NCI-H1105 (cell line): Measurements from ENCODE around the gene ADCYAP1.

Experiments used
- DNase-seq: peaks from one replicate; lab custom pipeline; 2025; lab: John Stamatoyannopoulos, UW

ADCYAP1 gene

DNA sequence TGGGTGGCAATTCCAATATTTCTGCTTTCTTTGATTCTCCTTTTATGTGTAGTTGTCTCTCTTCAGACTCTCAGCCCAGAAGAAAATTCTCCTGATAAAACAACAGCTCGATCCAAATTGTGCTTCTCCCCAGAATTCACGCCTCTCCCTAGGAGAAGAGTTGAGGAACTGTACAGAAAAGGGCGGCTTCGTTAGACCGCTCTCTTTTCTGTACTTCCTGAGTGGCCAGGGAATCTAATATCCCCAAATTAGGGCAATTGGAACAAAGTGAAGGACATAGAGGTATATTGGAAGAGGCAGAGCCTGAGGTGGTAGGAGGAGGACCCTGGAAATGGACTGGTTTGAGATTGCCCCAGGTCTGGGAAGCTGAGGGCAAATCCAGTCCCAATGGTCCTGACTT is 5.6 kb downstream of the ADCYAP1 start:
- DNase-seq = no peak

DNA sequence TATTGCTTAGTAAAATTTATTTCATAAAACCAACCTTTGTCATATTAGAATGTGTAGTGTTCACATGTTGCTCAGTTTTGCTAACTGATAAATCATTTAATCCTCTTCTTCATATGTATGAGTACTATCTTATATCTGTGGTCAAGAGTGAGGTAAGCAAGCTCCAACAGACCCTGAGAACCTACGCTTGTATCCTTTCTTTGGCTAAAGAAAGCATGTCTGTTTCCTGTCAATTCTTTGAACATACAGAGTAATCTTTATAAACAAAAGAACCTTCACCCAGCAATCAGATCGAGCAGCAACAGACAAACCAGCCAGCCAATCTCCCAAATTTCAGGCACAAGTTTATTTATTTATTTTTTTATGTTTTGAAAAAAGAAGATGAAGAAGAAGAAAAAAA is 6.4 kb downstream of the ADCYAP1 start:
- no peak for DNase-seq

DNA sequence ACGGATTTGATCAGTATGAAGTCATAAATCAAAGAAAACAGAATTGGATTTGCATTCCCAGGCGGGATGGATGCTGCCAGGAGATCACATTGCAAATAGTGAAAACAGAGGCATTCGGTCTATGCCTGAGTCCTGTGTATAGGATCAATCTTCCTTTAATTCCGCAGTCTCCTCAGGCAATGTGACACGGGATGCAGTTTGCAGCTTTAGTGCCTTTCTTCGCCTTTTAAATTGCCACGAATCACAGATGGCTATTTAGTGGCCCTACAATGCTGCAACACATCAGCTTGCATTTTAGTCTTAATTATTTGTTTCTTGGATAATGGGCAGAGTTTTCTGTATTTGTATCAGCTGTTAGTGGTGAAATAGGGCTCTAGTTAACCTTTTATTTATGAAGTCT is 6.8 kb downstream of the ADCYAP1 start:
- DNase-seq = no peak

DNA sequence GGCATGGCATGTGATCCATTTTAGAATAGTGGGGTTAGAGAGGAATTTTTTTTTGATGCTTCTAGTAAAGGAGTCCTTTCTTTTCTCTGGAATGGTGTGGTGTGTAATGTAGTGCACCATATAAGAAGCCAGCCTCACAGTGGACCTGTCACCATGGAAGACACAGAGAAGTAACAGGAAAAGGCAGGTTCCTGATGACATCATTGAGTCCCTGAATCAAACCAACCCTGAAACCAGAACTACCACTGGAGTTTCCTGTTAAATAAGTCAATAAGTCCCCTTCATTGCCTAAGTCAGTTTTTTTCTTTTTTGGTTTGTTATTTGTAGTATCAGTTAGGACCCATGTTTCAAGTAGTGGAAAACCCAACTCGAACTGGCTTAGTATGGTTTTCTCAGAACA is 11.9 kb downstream of the ADCYAP1 start:
- DNase-seq = no peak

- no peak for DNase-seq
These were observed 14.4 kb downstream of the ADCYAP1 start for GRCh38 chr18:919078-919477.

DNA sequence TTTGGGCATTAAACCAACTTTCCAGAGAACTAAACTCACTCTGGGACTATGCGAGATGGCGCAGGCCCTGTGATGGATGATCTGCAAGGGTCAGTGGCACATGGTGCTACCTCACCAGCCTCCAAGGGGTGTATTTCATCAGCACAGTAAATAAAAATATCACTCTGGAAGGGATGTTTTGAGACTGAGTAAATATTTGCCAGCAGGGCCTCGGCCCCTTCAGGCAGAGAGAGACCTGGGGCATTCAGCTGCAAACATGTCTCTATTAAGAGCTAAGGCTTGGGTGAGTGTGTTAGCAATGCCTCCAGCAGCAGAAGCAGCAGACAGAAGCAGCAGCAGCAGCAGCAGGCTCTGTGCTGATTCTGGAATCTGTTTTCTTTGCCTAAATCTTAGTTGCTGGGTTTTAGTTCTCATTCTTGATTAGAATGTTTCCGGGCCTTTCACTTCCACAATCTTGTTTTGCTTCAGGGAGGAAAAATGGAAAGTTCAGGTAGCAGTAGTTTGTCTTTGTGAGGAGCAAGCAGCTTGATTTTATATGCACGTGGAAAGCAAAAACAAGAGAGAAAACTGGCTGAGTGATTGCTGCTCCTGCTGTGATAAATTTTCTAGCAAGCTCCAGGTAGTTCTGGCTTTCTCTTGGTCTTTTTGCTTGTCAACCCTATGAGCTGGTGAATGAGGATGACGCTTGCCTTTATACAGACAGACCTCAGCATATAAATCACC is 18.6 kb downstream of the ADCYAP1 start:
- DNase-seq = no peak

- DNase-seq = no peak
These were observed 20.3 kb downstream of the ADCYAP1 start for GRCh38 chr18:924987-925386.

DNA sequence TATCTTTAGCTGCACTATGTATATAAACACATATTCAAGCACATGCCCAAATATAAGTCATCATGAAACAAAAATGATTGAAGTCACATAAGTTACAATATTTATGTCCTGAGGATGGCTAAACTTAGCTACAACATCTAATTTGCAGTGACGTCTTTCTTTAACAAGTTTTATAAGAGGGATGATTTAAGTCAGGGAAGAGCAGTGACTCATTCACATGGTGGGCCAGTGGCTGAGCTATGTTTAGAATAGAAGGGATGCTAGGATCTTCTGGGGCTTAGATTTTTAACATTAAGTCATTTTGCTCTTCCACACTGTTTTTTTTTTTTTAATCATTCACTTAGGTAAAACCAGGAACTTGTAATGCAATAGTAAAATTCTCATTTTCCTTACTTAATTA is 22.3 kb downstream of the ADCYAP1 start:
- DNase-seq = no peak

DNA sequence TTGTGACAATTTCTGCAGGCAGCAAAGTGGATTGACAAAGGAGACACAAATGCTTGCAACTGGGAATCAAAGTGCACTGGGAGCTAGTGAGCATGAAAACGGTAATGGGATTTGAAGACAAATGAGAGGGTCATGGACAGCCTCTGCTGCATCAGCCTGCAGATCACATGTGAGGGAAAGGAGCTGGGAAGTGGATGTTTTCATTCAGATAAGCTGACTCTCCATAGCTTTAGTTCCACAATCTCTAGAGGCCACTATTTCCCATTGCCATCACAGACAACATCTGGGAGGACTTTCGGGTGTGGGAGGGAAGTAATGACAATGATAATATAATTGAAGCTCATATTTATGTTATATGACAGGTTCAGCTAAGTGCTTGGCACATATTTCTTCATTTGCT is 28.4 kb downstream of the ADCYAP1 start:
- DNase-seq = no peak

- peak; percentile 50 for DNase-seq
These were observed 30.0 kb downstream of the ADCYAP1 start for GRCh38 chr18:934518-935133.

- no peak for DNase-seq
These were observed 32.3 kb downstream of the ADCYAP1 start for GRCh38 chr18:936941-937340.

GRCh38 chr18:939166-939565 is 34.5 kb downstream of the ADCYAP1 start:
- no peak for DNase-seq

DNA sequence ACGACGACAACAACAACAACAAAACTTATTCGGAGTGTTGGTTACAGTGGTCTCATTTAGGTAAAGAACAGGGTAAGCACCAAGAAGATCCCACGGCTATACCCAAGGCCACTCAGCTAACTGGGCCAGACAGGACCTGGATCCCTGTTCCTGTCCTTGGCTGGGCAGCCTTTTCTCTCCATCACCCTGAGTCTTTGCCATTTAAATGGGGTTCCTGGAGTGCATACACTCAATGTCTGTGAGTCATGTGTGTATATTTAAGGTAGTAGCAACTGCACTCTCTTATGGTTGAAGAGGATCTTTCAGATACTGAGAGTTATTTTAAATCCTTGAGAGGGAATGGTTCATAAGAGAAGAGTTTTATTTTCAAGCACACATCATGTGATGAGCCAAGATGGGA is 35.3 kb downstream of the ADCYAP1 start:
- no peak for DNase-seq

DNA sequence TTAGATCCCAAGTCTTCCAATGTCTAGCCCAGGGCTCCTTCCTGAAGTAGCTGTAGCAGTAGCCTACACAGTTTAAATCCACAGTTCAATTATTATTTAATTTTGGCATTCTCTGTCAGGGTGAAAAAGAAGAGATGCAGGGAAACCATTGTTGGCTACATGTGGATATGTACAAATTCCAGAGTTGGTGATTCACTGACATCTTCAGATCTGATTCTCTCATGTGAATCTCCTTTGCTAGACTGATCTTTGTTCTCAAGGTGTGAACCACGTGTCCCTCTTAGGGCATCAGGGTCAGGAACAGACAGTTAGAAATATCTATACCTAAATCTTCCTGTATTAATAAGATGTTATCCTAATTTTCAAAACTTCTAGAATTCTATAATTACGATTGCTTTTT is 36.7 kb downstream of the ADCYAP1 start:
- no peak for DNase-seq

DNA sequence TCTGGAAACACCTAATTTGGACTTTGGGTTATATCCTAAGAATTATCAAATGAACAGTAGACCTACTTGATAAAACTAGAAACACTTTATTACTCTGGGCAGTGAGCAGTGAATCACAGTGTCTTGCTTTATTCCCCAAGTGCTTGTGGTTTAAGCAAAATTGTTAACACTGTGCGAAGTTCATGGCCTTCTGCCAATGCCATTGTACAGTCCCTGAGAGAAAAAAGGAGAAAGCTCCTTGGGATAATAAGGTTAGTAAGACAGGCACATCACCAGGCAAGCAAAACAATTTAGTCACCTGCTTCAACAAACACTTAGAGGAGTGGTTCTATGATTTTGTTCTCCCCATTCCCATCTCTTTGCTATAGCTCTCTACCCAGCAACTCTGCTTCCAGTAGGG is 39.8 kb downstream of the ADCYAP1 start:
- no peak for DNase-seq

DNA sequence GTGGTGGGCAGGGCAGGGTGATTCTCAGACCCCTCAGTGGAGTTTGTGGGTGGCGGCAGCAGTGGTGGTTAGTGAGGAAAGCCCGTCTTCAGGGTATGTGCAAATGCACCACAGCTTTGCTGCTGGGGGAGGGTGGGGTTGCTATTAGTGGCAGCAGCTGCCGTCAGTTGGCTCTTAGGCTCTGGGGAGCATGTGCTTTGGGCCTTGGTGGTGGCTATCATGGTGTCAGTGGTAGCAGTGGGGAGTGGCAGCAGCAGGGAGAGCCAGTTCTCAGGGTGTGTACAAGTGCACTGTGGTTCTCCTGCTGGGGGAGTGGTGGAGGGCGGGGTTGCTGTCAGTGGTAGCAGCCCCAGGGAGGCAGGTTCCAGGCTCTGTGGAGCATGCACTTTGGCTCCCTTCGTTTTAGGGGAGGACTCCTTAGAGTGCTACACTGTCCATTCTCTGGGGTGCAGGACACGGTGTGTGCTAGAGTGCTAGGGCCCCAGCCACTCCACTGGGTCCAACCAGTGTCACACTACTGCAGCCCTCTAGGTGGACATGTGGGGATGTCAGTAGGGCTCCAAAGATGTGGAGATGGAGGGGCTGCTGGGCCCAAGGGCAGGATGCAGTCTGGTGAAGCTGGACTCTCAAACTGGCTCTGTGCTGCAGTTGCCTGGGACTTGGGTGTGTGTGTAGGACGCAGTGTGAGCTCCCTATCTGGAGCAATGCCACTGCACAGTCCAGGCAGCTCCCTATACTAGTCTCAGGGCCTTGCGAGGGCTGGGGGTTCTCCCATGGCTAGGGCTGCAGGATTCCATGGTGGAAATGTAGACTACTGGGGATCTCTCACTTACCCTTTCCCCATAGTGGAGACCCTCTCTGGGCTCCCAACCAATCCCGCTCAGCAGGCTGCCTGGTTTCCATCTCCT is 45.3 kb downstream of the ADCYAP1 start:
- DNase-seq = no peak

DNA sequence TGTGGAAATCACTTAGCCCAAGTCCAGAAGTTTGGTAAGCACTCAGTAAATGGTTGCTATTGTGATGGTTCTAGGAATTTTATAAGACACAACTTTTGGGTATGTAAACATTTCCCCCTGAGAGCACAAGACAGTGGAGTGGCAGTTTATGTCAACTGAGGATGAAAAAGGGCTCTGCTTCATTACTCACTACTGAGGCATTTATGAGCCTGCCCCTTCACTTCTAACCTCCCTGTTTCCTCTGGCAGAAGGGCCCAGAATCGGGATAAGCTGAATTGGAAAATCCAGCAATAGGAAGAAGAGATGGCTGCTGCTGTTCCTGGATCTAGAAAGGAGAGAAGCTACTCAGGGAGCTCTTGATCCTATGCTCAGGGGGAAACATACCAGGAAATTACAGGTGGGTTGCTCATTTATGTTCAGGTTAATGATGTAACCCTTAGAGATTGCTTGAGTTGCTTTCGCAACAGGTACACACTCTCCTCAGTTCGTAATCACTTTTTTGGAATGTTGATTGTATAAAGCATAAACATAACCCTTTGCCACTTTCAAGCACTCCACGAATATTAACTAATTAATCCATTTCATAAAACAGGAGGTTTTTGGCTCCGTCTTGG is 46.3 kb downstream of the ADCYAP1 start:
- no peak for DNase-seq

DNA sequence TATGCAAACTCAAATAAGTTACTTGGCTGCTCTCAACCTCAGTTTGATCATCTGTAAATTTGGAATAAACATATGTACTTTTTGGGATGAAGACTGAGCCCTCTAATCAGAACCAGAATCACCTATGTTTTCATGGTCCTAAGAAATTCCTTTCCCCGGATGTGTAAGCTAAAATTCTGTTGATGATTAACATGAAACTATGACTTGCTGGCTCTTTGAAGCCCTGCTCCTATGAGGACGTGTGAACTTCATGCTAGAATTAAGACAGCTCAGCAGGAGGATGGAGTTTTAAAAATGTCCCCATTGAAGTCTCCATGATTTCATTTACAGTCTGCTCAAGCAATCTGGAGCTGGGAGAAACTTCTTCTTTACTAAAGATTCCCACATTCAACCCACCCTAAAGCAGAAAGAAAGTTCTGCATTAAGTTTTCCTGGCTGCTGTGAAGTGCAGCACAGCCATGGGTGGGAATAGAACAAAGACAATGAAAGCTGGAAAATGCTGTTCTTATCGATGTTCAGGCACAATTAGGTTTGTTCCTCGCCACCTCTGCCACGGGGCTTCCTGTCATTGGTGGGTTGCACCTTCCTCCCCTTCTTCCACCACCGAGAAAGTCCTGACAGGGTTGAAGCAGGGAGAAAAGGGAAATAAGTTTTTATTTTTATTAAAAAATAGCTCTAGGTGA is 50.9 kb downstream of the ADCYAP1 start:
- no peak for DNase-seq

DNA sequence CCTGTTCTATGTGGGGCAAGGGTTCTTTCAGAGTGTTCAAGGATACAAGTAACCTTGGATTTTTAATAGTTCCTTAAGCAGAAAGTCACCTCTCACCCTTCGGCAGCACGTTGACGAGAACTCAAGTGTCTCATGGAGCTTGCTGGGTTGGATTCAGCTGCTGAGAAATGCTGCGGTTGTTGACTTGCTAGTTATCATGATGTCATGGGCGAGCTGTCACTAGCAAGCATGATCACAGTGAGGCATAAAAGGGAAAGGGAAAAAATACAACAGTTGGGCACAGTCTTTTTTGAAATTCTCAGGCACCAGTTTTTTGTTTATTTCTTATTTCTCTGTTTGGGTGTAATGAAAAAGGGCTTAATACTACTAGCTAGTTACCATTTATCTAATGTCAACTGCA is 53.2 kb downstream of the ADCYAP1 start:
- DNase-seq = no peak

GRCh38 chr18:959854-960253 is 55.2 kb downstream of the ADCYAP1 start:
- no peak for DNase-seq
